B cell (primary cell): ENCODE data around the gene IGF1R. TPM values are rescaled to one million over a fixed set of nuclear protein-coding genes. Genes with fewer than 3 reads are reported as not detected.

Source experiments
- ATAC-seq: fragments of 200-7000 bp; cut with Tn5 transposase; one replicate; pipeline ENCODE4 v1.10.0; 2021; ENCODE audit warnings: low read depth, mild to moderate bottlenecking, moderate number of reproducible peaks, moderate library complexity
- CTCF ChIA-PET: fragments of 350-600 bp; sonication (Branson Sonifier 250); formaldehyde crosslinking; loops from one replicate; lab custom pipeline; 2021; ENCODE audit warnings: antibody characterized with exemption, inconsistent platforms; lab: Charles Lee
- POLR2A ChIA-PET: fragments of 350-600 bp; sonication (Branson Sonifier 250); formaldehyde crosslinking; loops from one replicate; lab custom pipeline; 2021; ENCODE audit warnings: antibody characterized with exemption; lab: Charles Lee
- DNase-seq: peaks from one replicate; pipeline ENCODE4 v3.0.0; 2013
- H2AFZ ChIP-seq: 2 replicates; pipeline ENCODE4 v1.6.1; 2012; ENCODE audit warnings: mild to moderate bottlenecking, low read depth, low read length; ENCODE audit not compliant: insufficient read depth, poor library complexity, severe bottlenecking
- H3K27ac ChIP-seq, 2 donors: 1 replicate in 1 of 2; 2 replicates in 1 of 2; pipeline ENCODE4 v1.5.1; 2012 to 2013; ENCODE audit warnings: low read length in 2 of 2, mild to moderate bottlenecking in 2 of 2, moderate library complexity in 1 of 2
- H3K27me3 ChIP-seq, 4 experiments: fragments of 200-600 bp in 1 of 4; sonication (generic) in 1 of 4; replicated peaks in 1 of 4; 1 replicate in 2 of 4; 2 replicates in 2 of 4; pipeline versions ENCODE4 v1.6.1 to v1.7.0; 2013 to 2016; ENCODE audit warnings: low read length in 3 of 4, mild to moderate bottlenecking in 2 of 4, mixed read lengths in 1 of 4, moderate library complexity in 1 of 4; ENCODE audit not compliant: insufficient read depth in 4 of 4, control insufficient read depth in 3 of 4; ENCODE audit errors: control extremely low read depth in 1 of 4
- H3K36me3 ChIP-seq, 2 experiments: replicated peaks in 1 of 2; 1 replicate in 1 of 2; 2 replicates in 1 of 2; pipeline versions ENCODE4 v1.6.1 to v1.7.1; 2013; ENCODE audit warnings: low read length in 1 of 2; ENCODE audit not compliant: insufficient read depth in 2 of 2, control insufficient read depth in 1 of 2; ENCODE audit errors: control extremely low read depth in 1 of 2, extremely low read depth in 1 of 2
- H3K4me1 ChIP-seq, 2 donors: fragments of 200-600 bp in 1 of 2; sonication (generic) in 1 of 2; 1 replicate in 1 of 2; 2 replicates in 1 of 2; pipeline versions ENCODE4 v1.5.1 to v1.6.1; 2013 to 2017; ENCODE audit warnings: low read length in 2 of 2; ENCODE audit not compliant: control insufficient read depth in 2 of 2, insufficient read depth in 2 of 2
- H3K4me2 ChIP-seq: replicated peaks from 2 replicates; pipeline ENCODE3; 2012; ENCODE audit warnings: mild to moderate bottlenecking, low read depth, low read length; ENCODE audit not compliant: poor library complexity, severe bottlenecking
- H3K4me3 ChIP-seq, 5 experiments: fragments of 200-600 bp in 1 of 5; sonication (generic) in 1 of 5; 1 replicate in 3 of 5; 2 replicates in 2 of 5; pipeline versions ENCODE4 v1.5.1 to v1.7.0; 2011 to 2016; ENCODE audit warnings: low read length in 4 of 5, mild to moderate bottlenecking in 4 of 5, low read depth in 2 of 5, control low read depth in 1 of 5, moderate library complexity in 1 of 5; ENCODE audit not compliant: insufficient read depth in 1 of 5; ENCODE audit errors: control extremely low read depth in 1 of 5, extremely low read depth in 1 of 5
- H3K79me2 ChIP-seq: fragments of 200-600 bp; sonication (generic); one replicate; pipeline ENCODE4 v1.6.0; 2016; ENCODE audit warnings: low read length; ENCODE audit not compliant: control insufficient read depth, insufficient read depth
- H3K9ac ChIP-seq: fragments of 200-600 bp; sonication (generic); 2 replicates; pipeline ENCODE4 v1.6.1; 2017; ENCODE audit warnings: mild to moderate bottlenecking, low read length, moderate library complexity
- H3K9me3 ChIP-seq, 3 donors: one replicate each; pipeline versions ENCODE4 v1.6.1 to v1.7.1; 2013; ENCODE audit warnings: low read length in 2 of 3; ENCODE audit not compliant: control insufficient read depth in 2 of 3, insufficient read depth in 1 of 3; ENCODE audit errors: control extremely low read depth in 1 of 3
- H4K20me1 ChIP-seq: 2 replicates; pipeline ENCODE4 v1.6.0; 2012; ENCODE audit warnings: mild to moderate bottlenecking, low read length; ENCODE audit not compliant: insufficient read depth, control insufficient read depth, poor library complexity, severe bottlenecking
- H3K27ac Mint-ChIP-seq: one replicate; pipeline ENCODE4 v1.8.0; 2021; ENCODE audit warnings: mixed read lengths
- H3K27me3 Mint-ChIP-seq: one replicate; pipeline ENCODE4 v1.8.0; 2021; ENCODE audit warnings: mixed read lengths
- H3K4me1 Mint-ChIP-seq: one replicate; pipeline ENCODE4 v1.8.0; 2021; ENCODE audit warnings: mixed read lengths
- H3K4me3 Mint-ChIP-seq: one replicate; pipeline ENCODE4 v1.8.0; 2021; ENCODE audit warnings: mixed read lengths
- H3K9me3 Mint-ChIP-seq: one replicate; pipeline ENCODE4 v1.8.0; 2022; ENCODE audit warnings: mixed read lengths; ENCODE audit not compliant: insufficient read depth
- CTCF ChIP-seq: fragments of 200-600 bp; IDR thresholded peaks from one replicate; pipeline ENCODE4 v1.8.0; 2022; ENCODE audit warnings: antibody characterized with exemption, mild to moderate bottlenecking
- EZH2 ChIP-seq: IDR thresholded peaks from 2 replicates; pipeline ENCODE4 v1.6.1; 2012; ENCODE audit warnings: borderline replicate concordance, low read depth, mild to moderate bottlenecking, moderate library complexity, low read length; ENCODE audit not compliant: insufficient read depth, poor library complexity, severe bottlenecking
- WGBS: methylation state at CpG from one replicate; pipeline ENCODE4 v1.1.5; 2013; ENCODE audit warnings: missing lambda C conversion rate; ENCODE audit not compliant: insufficient coverage; 5-methylcytosine and 5-hydroxymethylcytosine counted together
- intact Hi-C: fragments of 100-400 bp; cut with micrococcal nuclease; formaldehyde crosslinking; loops from one replicate; pipeline ENCODE4 v1.10.0; 2022
- polyA plus RNA-seq: library from polyadenylated mRNA; depleted of rRNA; stranded (reverse); fragments of >200 nt; gene quantifications from 2 replicates; pipeline ENCODE4 v1.2.3, GENCODE V29; 2012
- total RNA-seq, 2 donors: library from RNA; stranded (reverse); fragments of 120-200 nt in 1 of 2; gene quantifications; 1 replicate in 1 of 2; 2 replicates in 1 of 2; pipeline versions ENCODE4 v1.2.3 to v1.2.4, GENCODE V29; 2013 to 2022

The IGF1R gene
- total and polyA plus RNA-seq, 2 donors (not counting 1 experiment from before 2014, with no cell fraction given), result 5.4 to 23.1 TPM

- DNase-seq (peak; percentile 67), ATAC-seq (peak; percentile 62)
- Histone ChIP-seq H4K20me1 (no peaks in the 10 kb centered on the region), H3K4me2 (peak overlapping the region; percentile 81), H3K4me1 (peaks cover 13% of the 10 kb centered on the region in 2 donors), H3K27me3 (peaks cover 0 to 6% (median 0%) of the 10 kb centered on the region in 4 experiments), H3K4me3 (peak overlapping the region; percentile 36 to 77 (median 63)), H3K79me2 (no peaks in the 10 kb centered on the region), H3K36me3 (no peaks in the 10 kb centered on the region), H3K27ac (peak overlapping the region; percentile 13 to 70), H2AFZ (peak overlapping the region; percentile 97), H3K9me3 (no peaks in the 10 kb centered on the region), H3K9ac (peak overlapping the region; percentile 71)
- Mint-ChIP-seq H3K27ac (peak overlapping the region; percentile 74), H3K27me3 (peaks cover 10% of the 10 kb centered on the region), H3K4me1 (peaks cover 14% of the 10 kb centered on the region), H3K4me3 (peak overlapping the region; percentile 87), H3K9me3 (no peaks in the 10 kb centered on the region)
- intact Hi-C loops, result loop anchor here (2.0 kb wide), 1 partner anchor 49 kb away; the partner anchor contains the start of gene IGF1R
- ChIA-PET CTCF (interaction anchor here (1.5 kb wide), 1 partner anchor 47 kb away, joined by 5 read pairs; no protein-coding TSS in a partner anchor), POLR2A (interaction anchor here (0.9 kb wide), 1 partner anchor 47 kb away, joined by 3 read pairs; no protein-coding TSS in a partner anchor)
- 11% methylated on average over 12 of the region's 15 CpGs for WGBS
- TF ChIP-seq EZH2, result no peak
- TF ChIP-seq CTCF, result no peak
Measured at GRCh38 chr15:98599909-98600691, 48.2 kb upstream of the IGF1R start.

- H3K27ac Mint-ChIP-seq, result no peak overlapping the region
- intact Hi-C loops, result no loop called here
- Histone ChIP-seq H3K4me2 (no peak overlapping the region), H3K79me2 (no peaks in the 10 kb centered on the region), H3K4me3 (no peak overlapping the region), H3K9ac (no peak overlapping the region), H2AFZ (no peak overlapping the region), H3K4me1 (peaks cover 6% of the 10 kb centered on the region in 2 donors), H3K9me3 (no peaks in the 10 kb centered on the region), H3K36me3 (no peaks in the 10 kb centered on the region), H3K27me3 (no peaks in the 10 kb centered on the region), H4K20me1 (no peaks in the 10 kb centered on the region), H3K27ac (no peak overlapping the region)
- no peaks in the 10 kb centered on the region for H3K9me3 Mint-ChIP-seq
- ChIA-PET POLR2A (no interaction called here), CTCF (interaction anchor here (0.6 kb wide), 1 partner anchor 362 kb away, joined by 3 read pairs; no protein-coding TSS in a partner anchor)
- TF ChIP-seq EZH2 (no peak), CTCF (no peak)
- ATAC-seq (no peak), DNase-seq (no peak)
- H3K27me3 Mint-ChIP-seq, result no peaks in the 10 kb centered on the region
- peaks cover 8% of the 10 kb centered on the region for H3K4me1 Mint-ChIP-seq
- 96% methylated on average over 11 of the region's 15 CpGs for WGBS
- H3K4me3 Mint-ChIP-seq, result no peak overlapping the region
Measured at GRCh38 chr15:98604983-98605382, 43.4 kb upstream of the IGF1R start.
